Activated CD4-positive, CD25-positive, alpha-beta regulatory T cell treated with anti-CD3 and anti-CD28 coated beads, Interleukin-2, amount 50 U/mL, for 24 hours (primary cell): ENCODE measurements around the gene HACD4.

Experiments
- ATAC-seq, 2 donors: fragments of 150-1000 bp; cut with Tn5 transposase; one replicate each; pipeline ENCODE4 v1.10.0; 2021; ENCODE audit warnings: mild to moderate bottlenecking in 1 of 2, moderate library complexity in 1 of 2

Gene HACD4

DNA sequence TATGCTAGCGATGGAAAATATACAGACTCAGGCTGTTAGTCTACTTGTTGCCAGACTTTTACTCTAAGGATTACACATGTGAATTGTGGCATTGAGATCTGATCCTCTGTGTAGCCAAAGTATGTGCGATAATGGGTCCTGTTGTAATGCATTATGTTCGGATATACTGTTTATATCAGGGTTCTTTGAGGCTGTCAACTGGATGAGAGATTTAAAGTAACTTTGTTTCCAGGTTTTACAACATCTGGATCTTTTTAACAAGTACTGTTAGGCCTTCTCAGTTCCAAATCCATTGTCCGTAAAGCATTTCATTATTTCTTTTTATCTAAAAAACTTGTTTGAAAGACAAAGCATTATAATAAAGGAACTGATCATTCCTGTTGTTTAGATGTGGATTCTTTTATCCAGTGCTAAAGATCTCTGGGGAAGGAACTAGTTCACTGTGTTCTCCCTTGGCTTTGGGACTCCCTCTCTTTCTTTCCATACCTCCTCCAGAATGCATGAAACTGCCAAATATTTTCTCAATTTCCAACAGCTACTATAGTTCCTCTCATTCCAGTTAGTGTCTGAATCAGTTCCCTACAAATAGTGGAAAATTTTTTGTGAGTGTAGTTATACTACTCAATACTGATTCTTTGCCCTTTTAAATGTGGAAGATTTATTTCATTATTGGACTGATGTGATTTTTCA, 68.8 kb downstream of the HACD4 start:
- no peak for ATAC-seq

DNA sequence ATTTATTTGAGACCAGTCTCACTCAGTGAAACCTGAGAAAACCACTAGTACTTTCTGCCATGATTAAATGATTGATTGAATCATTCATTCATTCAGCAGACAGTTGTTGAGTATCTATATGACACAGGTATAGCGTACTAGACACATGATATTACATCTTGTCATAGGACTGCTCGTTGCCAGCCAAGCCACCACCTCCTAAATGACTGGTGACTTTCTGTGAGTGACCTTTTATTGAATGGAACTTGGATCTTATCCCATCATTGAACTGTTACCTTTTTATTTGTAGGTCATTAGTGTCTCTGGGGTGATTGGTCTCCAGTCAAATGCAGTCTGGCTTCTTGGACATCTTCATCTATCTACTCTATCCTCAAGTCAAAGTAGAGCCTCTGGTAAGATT, 80.7 kb downstream of the HACD4 start:
- ATAC-seq = no peak
